Osteocyte (in vitro differentiated cells): ENCODE results near the gene ACVR1B. TPM values are rescaled to one million over a fixed set of nuclear protein-coding genes. Genes with fewer than 3 reads are reported as not detected.

Experiments
- DNase-seq: peaks from one replicate; pipeline ENCODE4 v3.0.0; 2021; ENCODE audit warnings: mixed read lengths; ENCODE audit not compliant: unreplicated experiment; ENCODE audit errors: extremely low spot score
- H3K27ac Mint-ChIP-seq: one replicate; pipeline ENCODE4 v1.8.0; 2021; ENCODE audit warnings: mild to moderate bottlenecking, mixed read lengths; ENCODE audit not compliant: unreplicated experiment
- H3K27me3 Mint-ChIP-seq: one replicate; pipeline ENCODE4 v1.8.0; 2021; ENCODE audit warnings: mixed read lengths; ENCODE audit not compliant: unreplicated experiment
- H3K36me3 Mint-ChIP-seq: one replicate; pipeline ENCODE4 v1.8.0; 2021; ENCODE audit warnings: mixed read lengths; ENCODE audit not compliant: unreplicated experiment
- H3K4me1 Mint-ChIP-seq: one replicate; pipeline ENCODE4 v1.8.0; 2021; ENCODE audit warnings: mixed read lengths; ENCODE audit not compliant: unreplicated experiment
- H3K4me3 Mint-ChIP-seq: one replicate; pipeline ENCODE4 v1.8.0; 2021; ENCODE audit warnings: mild to moderate bottlenecking, moderate library complexity, mixed read lengths; ENCODE audit not compliant: unreplicated experiment
- H3K9me3 Mint-ChIP-seq: one replicate; pipeline ENCODE4 v1.8.0; 2021; ENCODE audit warnings: mixed read lengths; ENCODE audit not compliant: unreplicated experiment
- CTCF ChIP-seq: fragments of 200-600 bp; sonication (generic); IDR thresholded peaks from 2 replicates; pipeline ENCODE4 v1.5.0; 2021; ENCODE audit warnings: antibody characterized with exemption, mild to moderate bottlenecking, moderate library complexity
- total RNA-seq: library from RNA; stranded (reverse); gene quantifications from 2 replicates; pipeline ENCODE4 v1.2.1, GENCODE V29; 2021

Gene ACVR1B
- total RNA-seq, 1 donor from 2014 or later = 15.8 TPM

GRCh38 chr12:51942501-51943000, 8.9 kb upstream of the ACVR1B start:
- Mint-ChIP-seq H3K4me1 (peaks cover 8% of the 10 kb centered on the region), H3K9me3 (peaks cover 17% of the 10 kb centered on the region), H3K4me3 (no peak overlapping the region), H3K27me3 (peaks cover 9% of the 10 kb centered on the region), H3K36me3 (no peaks in the 10 kb centered on the region), H3K27ac (no peak overlapping the region)
- DNase-seq = peak; percentile 72
- no peak for TF ChIP-seq CTCF

GRCh38 chr12:51943346-51943745, 8.2 kb upstream of the ACVR1B start:
- H3K9me3 Mint-ChIP-seq = peaks cover 17% of the 10 kb centered on the region
- H3K27ac Mint-ChIP-seq = no peak overlapping the region
- H3K4me3 Mint-ChIP-seq = no peak overlapping the region
- peak; percentile 32 for DNase-seq
- H3K27me3 Mint-ChIP-seq = peaks cover 17% of the 10 kb centered on the region
- H3K4me1 Mint-ChIP-seq = peaks cover 8% of the 10 kb centered on the region
- no peak for TF ChIP-seq CTCF
- H3K36me3 Mint-ChIP-seq = no peaks in the 10 kb centered on the region

- H3K9me3 Mint-ChIP-seq = peaks cover 17% of the 10 kb centered on the region
- peaks cover 8% of the 10 kb centered on the region for H3K4me1 Mint-ChIP-seq
- H3K4me3 Mint-ChIP-seq = no peak overlapping the region
- no peak for DNase-seq
- no peak overlapping the region for H3K27ac Mint-ChIP-seq
- no peaks in the 10 kb centered on the region for H3K36me3 Mint-ChIP-seq
- no peak for TF ChIP-seq CTCF
- H3K27me3 Mint-ChIP-seq = peaks cover 27% of the 10 kb centered on the region
Measured at GRCh38 chr12:51944608-51945233, 6.8 kb upstream of the ACVR1B start.

GRCh38 chr12:51947246-51947996, 4.1 kb upstream of the ACVR1B start:
- no peaks in the 10 kb centered on the region for H3K36me3 Mint-ChIP-seq
- no peak overlapping the region for H3K4me3 Mint-ChIP-seq
- H3K27me3 Mint-ChIP-seq = peaks cover 32% of the 10 kb centered on the region
- no peak for TF ChIP-seq CTCF
- H3K9me3 Mint-ChIP-seq = peaks cover 17% of the 10 kb centered on the region
- peak; percentile 42 for DNase-seq
- H3K4me1 Mint-ChIP-seq = peaks cover 3% of the 10 kb centered on the region
- H3K27ac Mint-ChIP-seq = no peak overlapping the region

GRCh38 chr12:51948066-51948465, 3.4 kb upstream of the ACVR1B start:
- DNase-seq = peak; percentile 46
- H3K27ac Mint-ChIP-seq = no peak overlapping the region
- peaks cover 32% of the 10 kb centered on the region for H3K27me3 Mint-ChIP-seq
- peaks cover 17% of the 10 kb centered on the region for H3K9me3 Mint-ChIP-seq
- no peak for TF ChIP-seq CTCF
- peaks cover 9% of the 10 kb centered on the region for H3K4me1 Mint-ChIP-seq
- H3K36me3 Mint-ChIP-seq = no peaks in the 10 kb centered on the region
- no peak overlapping the region for H3K4me3 Mint-ChIP-seq
